T-helper 1 cell treated with Interleukin-12 subunit alpha and Interleukin-12 subunit beta and Interleukin-4 antibody, amounts not matched to agents 30 μg/mL and 1 μg/mL, for 36 hours (primary cell): ENCODE measurements around the gene PRR33.

Experiments
- H3K27ac Mint-ChIP-seq: one replicate; pipeline ENCODE4 v1.8.0; 2021; ENCODE audit warnings: mild to moderate bottlenecking, mixed read lengths
- H3K27me3 Mint-ChIP-seq: one replicate; pipeline ENCODE4 v1.8.0; 2021; ENCODE audit warnings: low read depth, mixed read lengths
- H3K36me3 Mint-ChIP-seq: one replicate; pipeline ENCODE4 v1.8.0; 2021; ENCODE audit warnings: low read depth, mixed read lengths
- H3K4me1 Mint-ChIP-seq: one replicate; pipeline ENCODE4 v1.8.0; 2021; ENCODE audit warnings: low read depth, mixed read lengths
- H3K4me3 Mint-ChIP-seq: one replicate; pipeline ENCODE4 v1.8.0; 2021; ENCODE audit warnings: mild to moderate bottlenecking, moderate library complexity, mixed read lengths
- H3K9me3 Mint-ChIP-seq: one replicate; pipeline ENCODE4 v1.8.0; 2021; ENCODE audit warnings: mixed read lengths

PRR33 gene

GRCh38 chr11:1913271-1914060, 21.8 kb upstream of the PRR33 start:
- Mint-ChIP-seq H3K4me3 (no peak overlapping the region), H3K9me3 (no peaks in the 10 kb centered on the region), H3K4me1 (peaks cover 3% of the 10 kb centered on the region), H3K27ac (no peak overlapping the region), H3K36me3 (peaks cover 2% of the 10 kb centered on the region), H3K27me3 (peaks cover 9% of the 10 kb centered on the region)

DNA sequence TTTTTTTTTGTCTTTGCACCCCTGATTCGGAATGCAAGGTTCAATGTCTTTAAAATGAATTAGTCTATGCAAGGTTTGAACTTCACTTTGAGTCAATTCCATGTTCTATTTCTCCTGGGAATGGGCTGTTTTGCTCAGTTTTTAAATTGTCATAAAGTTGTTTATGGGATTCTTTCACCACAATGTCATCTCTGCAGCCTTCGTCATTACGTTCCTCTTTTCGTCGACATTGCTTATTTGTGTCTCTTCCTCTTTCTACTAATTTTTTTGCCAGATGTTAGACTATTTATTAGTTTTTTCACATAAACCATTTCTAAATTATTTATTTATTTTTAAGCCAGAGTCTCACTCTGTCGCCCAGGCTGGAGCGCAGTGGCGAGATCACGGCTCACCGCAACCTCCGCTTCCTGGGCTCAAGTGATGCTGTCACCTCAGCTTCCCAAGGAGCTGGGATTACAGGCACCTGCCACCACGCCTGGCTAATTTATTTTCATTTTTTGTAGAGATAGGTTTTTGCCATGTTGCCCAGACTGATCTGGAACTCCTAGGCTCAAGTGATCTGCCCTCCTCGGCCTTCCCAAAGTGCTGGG, 20.7 kb upstream of the PRR33 start:
- no peak overlapping the region for H3K27ac Mint-ChIP-seq
- peaks cover 3% of the 10 kb centered on the region for H3K4me1 Mint-ChIP-seq
- H3K36me3 Mint-ChIP-seq: peaks cover 2% of the 10 kb centered on the region
- H3K4me3 Mint-ChIP-seq: no peak overlapping the region
- H3K9me3 Mint-ChIP-seq: no peaks in the 10 kb centered on the region
- peaks cover 12% of the 10 kb centered on the region for H3K27me3 Mint-ChIP-seq

DNA sequence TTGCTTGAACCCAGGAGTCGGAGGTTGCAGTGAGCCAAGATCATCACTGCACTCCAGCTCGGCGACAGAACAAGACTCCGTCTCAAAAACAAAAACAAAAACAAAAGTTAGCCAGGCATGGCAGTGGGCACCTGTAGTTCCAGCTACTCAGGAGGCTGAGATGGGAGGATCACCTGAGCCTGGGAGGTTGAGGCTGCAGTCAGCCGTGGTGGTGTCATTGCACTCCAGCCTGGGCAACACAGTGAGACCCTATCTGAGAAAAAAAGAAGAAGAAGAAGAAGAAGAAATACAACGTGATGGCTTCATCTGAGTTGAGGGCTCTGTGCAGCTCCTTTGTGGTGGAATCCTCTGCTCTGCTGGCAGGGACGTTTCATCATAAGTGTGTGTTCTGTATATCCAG, 17.8 kb upstream of the PRR33 start:
- H3K27me3 Mint-ChIP-seq: peaks cover 17% of the 10 kb centered on the region
- no peak overlapping the region for H3K27ac Mint-ChIP-seq
- H3K9me3 Mint-ChIP-seq: no peaks in the 10 kb centered on the region
- no peaks in the 10 kb centered on the region for H3K4me1 Mint-ChIP-seq
- no peak overlapping the region for H3K4me3 Mint-ChIP-seq
- H3K36me3 Mint-ChIP-seq: no peaks in the 10 kb centered on the region

DNA sequence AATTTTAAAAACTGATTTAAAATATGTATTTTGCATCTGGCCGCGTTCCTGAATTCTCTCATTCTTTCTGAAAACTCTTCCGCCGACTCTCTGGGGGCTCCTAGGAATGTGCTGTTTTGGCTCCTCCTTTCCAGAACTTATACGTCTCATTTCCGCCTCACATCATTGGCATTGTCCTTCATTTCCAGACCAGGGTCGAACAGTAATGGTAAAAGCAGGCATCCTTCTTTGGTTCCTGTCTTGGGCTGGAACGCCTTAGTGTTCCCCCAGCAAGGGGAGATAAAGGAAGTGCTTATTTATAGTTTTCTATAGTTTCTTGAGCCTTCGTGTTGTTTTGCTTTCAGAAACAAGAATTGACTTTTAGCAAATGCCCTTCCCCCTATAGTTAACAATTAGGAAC, 16.9 kb upstream of the PRR33 start:
- no peak overlapping the region for H3K27ac Mint-ChIP-seq
- no peaks in the 10 kb centered on the region for H3K4me1 Mint-ChIP-seq
- H3K4me3 Mint-ChIP-seq: no peak overlapping the region
- H3K36me3 Mint-ChIP-seq: no peaks in the 10 kb centered on the region
- peaks cover 15% of the 10 kb centered on the region for H3K27me3 Mint-ChIP-seq
- no peaks in the 10 kb centered on the region for H3K9me3 Mint-ChIP-seq

GRCh38 chr11:1906611-1907423, 15.1 kb upstream of the PRR33 start:
- Mint-ChIP-seq H3K27me3 (peaks cover 12% of the 10 kb centered on the region), H3K27ac (no peak overlapping the region)

DNA sequence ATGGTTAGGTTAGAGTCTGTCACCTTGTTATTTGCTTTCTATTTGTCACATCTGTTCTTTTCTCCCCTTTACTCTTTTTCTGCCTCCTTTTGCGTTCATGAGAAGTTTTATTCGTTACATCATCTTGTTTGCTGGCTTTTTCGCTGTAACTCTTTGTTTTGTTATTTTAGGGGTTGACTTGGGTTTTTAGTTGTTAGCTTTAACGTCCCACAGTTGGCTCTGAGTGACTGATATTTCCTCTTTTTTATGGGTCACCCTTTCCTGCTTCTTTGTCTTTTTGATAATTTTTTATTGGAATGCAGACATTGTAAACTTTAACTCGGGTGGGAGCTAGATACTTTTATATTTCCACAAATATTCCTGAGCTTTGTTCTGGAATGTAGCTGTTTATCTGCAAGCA, 14.5 kb upstream of the PRR33 start:
- Mint-ChIP-seq H3K9me3 (no peaks in the 10 kb centered on the region), H3K36me3 (no peaks in the 10 kb centered on the region), H3K27me3 (peaks cover 12% of the 10 kb centered on the region), H3K4me1 (no peaks in the 10 kb centered on the region), H3K4me3 (no peak overlapping the region), H3K27ac (no peak overlapping the region)

More at GRCh38 chr11:1906611-1907423, 15.1 kb upstream of the PRR33 start:
- H3K4me1 Mint-ChIP-seq: no peaks in the 10 kb centered on the region
- no peaks in the 10 kb centered on the region for H3K36me3 Mint-ChIP-seq
- no peaks in the 10 kb centered on the region for H3K9me3 Mint-ChIP-seq
- no peak overlapping the region for H3K4me3 Mint-ChIP-seq

- Mint-ChIP-seq H3K4me1 (no peaks in the 10 kb centered on the region), H3K9me3 (no peaks in the 10 kb centered on the region), H3K27ac (no peak overlapping the region), H3K36me3 (no peaks in the 10 kb centered on the region), H3K27me3 (peaks cover 30% of the 10 kb centered on the region), H3K4me3 (no peak overlapping the region)
Observed at GRCh38 chr11:1899686-1900085, 8.0 kb upstream of the PRR33 start.

DNA sequence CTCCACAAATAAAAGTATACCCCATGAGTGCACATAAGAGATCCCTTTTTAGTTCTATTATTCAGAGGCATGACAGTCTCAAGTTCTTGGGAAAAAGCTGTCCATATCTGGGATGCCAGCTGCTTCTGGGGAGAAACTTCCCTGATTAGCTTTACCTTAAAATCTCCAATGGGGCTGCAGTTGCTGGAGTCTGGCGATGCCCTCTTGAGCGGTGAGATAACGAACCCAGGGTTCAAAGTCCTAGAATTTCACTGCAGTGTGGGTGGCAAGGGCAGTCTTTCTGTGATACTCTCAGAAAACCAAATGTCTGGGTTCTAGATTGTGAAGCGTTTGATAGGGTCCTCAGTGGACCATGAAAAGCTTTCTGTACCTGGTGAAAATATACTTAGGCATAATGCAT, 7.4 kb upstream of the PRR33 start:
- Mint-ChIP-seq H3K4me1 (no peaks in the 10 kb centered on the region), H3K27ac (no peak overlapping the region), H3K36me3 (no peaks in the 10 kb centered on the region), H3K4me3 (no peak overlapping the region), H3K27me3 (peaks cover 30% of the 10 kb centered on the region), H3K9me3 (no peaks in the 10 kb centered on the region)

DNA sequence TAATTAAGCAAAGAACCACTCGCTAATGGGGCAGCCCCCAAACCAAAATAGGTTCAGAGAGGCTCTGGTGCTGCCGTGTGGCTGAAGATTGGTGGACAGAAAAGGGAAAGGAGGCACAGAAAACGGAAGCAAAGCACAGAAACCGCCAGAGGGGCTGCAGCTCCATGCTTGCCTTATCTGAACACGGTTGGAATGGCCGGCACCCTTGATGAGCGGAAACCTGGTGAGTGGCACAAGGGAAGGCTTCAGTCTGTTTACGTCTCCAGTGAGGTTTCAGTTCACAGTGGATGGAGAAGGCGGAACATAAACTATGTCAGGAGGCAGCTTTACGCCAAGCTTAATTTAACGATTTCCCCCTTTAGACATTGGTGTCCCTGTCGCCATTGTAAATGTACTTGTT, 5.2 kb upstream of the PRR33 start:
- Mint-ChIP-seq H3K27ac (no peak overlapping the region), H3K4me3 (no peak overlapping the region), H3K27me3 (peaks cover 30% of the 10 kb centered on the region), H3K9me3 (no peaks in the 10 kb centered on the region), H3K36me3 (peaks cover 6% of the 10 kb centered on the region), H3K4me1 (no peaks in the 10 kb centered on the region)

- Mint-ChIP-seq H3K4me3 (no peak overlapping the region), H3K27ac (no peak overlapping the region), H3K36me3 (peaks cover 6% of the 10 kb centered on the region), H3K9me3 (no peaks in the 10 kb centered on the region), H3K27me3 (peaks cover 30% of the 10 kb centered on the region), H3K4me1 (no peaks in the 10 kb centered on the region)
Observed at GRCh38 chr11:1896468-1896867, 4.8 kb upstream of the PRR33 start.

DNA sequence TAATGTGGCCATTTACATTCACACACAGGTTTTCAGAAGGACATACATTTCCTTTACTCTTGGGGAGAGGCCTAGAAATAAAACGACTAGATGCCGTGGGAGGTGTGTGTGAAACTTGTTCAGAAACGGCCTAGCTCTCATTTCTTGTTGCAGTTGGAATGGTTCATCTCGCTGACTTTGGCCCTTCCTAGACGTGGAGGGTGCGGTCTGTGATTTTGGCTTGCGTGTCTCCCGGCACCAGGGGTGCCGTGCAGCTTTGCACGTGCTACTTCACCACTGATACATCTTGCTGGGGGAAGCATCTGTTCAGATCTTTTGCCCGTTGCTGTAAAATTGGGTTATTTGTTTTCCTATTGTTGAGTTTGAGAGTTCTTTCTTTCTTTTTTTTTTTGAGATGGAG, 3.1 kb upstream of the PRR33 start:
- Mint-ChIP-seq H3K36me3 (peaks cover 6% of the 10 kb centered on the region), H3K9me3 (no peaks in the 10 kb centered on the region), H3K27me3 (peaks cover 25% of the 10 kb centered on the region), H3K4me3 (no peak overlapping the region), H3K27ac (peak overlapping the region; percentile 22), H3K4me1 (no peaks in the 10 kb centered on the region)

- no peak overlapping the region for H3K4me3 Mint-ChIP-seq
- peak overlapping the region; percentile 22 for H3K27ac Mint-ChIP-seq
- peaks cover 8% of the 10 kb centered on the region for H3K36me3 Mint-ChIP-seq
- H3K27me3 Mint-ChIP-seq: peaks cover 22% of the 10 kb centered on the region
- H3K9me3 Mint-ChIP-seq: no peaks in the 10 kb centered on the region
- peaks cover 3% of the 10 kb centered on the region for H3K4me1 Mint-ChIP-seq
Observed at GRCh38 chr11:1893581-1894359, 2.1 kb upstream of the PRR33 start.

DNA sequence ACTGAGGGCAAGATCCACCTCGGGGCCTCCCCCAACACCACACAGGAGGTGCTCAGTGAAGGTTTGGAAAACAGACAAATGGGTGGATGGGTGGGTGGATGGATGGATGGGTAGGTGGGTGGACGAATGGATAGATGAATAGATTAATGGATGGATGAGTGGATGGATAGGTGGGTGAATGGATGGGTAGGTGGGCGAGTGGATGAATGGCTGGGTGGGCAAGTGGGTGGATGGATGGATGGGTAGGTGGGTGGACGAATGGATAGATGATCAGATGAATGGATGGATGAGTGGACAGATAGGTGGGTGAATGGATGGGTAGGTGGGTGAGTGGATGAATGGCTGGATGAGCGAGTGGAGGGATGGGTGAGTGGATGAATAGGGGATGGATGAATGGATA, 863 bp upstream of the PRR33 start:
- Mint-ChIP-seq H3K36me3 (peaks cover 16% of the 10 kb centered on the region), H3K27me3 (peaks cover 17% of the 10 kb centered on the region), H3K27ac (peak overlapping the region; percentile 27), H3K4me1 (peaks cover 12% of the 10 kb centered on the region), H3K9me3 (no peaks in the 10 kb centered on the region), H3K4me3 (no peak overlapping the region)

DNA sequence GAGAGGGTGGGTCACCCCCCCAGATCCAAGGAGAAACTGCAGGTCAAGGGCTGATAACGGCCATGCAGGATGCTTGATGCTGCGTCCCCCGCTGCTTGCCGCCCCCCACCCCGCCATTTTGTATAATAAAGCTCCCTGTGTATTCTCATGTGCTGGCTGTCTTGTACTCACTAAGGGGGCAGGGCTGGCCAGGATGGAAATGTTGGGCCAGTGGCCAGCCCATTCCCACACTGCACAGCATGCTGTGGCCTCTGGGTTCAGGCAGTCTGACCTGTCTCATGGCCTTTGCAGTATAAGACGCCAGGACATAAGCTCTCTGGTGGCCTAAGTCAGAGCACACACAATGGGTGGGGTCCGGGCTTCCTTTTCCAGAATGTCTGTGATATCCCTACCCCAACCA, 421 bp upstream of the PRR33 start:
- Mint-ChIP-seq H3K4me3 (no peak overlapping the region), H3K27me3 (peaks cover 12% of the 10 kb centered on the region), H3K4me1 (peaks cover 12% of the 10 kb centered on the region), H3K9me3 (no peaks in the 10 kb centered on the region), H3K27ac (no peak overlapping the region), H3K36me3 (peaks cover 17% of the 10 kb centered on the region)
